HG02885 (cell line): ENCODE data around the gene KLF3.
"Not testable (repeated sequence)": the region's sequence is repeated elsewhere in the genome, so short reads cannot be mapped to it uniquely, and the experiment has no call there.

Experiments
- ATAC-seq: cut with Tn5 transposase; IDR thresholded peaks from one replicate; pipeline ENCODE4 v1.9.1; 2021; ENCODE audit warnings: mild to moderate bottlenecking; ENCODE audit not compliant: unreplicated experiment, poor library complexity

KLF3 gene

DNA sequence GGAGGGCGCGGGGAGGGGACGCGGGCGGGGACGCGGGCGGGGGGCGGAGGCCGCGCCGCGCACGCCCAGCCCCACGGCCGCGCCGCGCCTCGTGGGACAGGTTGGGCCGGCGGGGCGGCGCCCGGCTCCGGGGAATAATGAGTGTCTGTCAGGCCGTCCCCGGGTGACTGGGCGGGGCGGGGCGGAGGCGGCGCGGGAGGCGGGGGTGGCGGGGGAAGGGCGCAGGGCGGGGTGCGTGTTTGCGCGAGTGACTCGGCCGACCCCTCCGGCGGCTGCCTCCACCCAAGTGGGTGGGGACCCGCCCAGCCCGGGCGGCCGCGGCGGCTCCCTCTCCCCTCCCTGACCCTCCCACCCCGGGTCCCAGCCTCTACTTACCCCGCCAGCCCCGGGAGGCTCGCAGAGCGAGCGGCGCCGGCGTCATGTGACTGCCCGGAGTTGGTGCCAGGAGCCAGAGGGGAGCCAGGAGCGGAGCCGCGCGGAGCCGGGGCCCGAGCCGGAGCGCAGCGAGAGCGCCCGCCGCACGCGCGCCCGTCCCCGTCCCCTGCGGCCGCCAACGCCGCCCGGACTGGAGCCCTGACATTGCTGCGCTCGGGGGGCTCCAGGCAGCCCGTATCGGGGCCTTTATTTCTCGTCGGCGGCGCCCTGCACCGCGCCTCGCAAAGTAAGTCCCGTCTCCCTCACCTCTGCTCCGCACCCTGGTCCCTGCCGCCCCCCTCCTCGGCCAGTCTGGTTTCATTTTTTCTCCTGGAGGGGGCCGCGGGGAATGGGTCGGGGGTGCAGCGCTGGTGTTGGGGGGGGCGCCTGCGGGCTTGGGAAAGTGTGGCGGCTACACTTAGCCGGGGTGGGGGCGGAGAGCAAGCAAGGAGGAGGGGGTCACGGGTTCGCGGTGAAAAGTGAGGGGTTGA is at the start of gene KLF3:
Gene KLF3, plus strand, starts transcription at position 399 of the 905 bp plus-strand sequence. CDS start 16,427 bp downstream, outside the sequence.
- peak; percentile 76 for ATAC-seq

DNA sequence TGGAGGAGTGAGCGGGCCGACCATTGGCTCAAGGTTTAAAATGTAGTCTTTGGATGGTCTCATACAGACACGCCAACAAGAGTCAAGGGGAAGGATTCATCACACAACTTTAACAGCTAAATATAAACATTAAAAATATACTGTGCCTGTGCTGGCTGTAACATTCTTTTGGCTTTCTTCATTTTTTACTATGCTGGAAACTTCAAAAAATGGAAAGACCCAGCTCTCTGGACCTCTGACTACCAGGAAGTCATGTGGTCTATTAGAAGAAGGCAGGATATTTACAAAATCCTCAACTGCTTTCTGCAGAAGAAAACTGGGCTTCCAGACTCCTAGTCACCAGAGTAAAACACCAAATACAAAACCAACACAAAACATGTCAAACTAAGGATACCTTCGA is 49.8 kb upstream of the KLF3 start:
- ATAC-seq: no peak

DNA sequence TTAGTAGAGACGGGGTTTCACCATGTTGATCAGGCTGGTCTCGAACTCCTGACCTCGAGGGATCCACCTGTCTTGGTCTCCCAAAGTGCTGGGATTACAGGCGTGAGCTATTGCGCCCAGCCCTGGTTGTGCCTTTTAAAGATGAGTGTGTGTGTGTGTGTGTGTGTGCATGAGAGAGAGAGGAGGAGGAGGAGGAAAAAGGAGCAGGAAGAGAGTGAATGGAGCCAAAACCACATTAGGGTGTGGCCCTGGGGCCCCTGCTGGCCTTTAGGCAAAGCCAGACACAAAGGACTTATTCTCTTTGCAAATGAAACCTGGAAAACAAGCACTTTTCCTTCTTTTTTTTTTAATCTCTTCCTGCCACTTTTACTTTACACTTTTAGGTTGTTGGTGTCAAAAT is 48.2 kb upstream of the KLF3 start:
- ATAC-seq: no peak

DNA sequence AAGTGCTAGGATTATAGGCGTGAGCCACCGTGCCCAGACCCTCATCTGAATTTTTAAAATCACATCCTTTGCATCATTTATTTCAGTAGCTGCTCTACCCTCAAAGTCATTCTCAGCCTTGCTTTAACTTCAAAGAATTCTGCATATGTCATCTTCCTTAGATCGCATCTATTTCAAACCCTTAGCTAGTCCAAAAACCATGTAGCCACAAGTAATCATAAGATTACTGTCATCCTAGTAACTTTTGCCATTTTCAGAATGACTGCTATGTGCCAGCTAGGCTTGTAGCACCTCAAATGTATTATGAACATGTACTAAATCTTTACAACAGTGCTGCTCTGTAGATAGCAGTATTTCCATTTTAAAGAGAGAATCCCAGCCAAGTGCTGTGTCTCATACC is 45.5 kb upstream of the KLF3 start:
- ATAC-seq: no peak

DNA sequence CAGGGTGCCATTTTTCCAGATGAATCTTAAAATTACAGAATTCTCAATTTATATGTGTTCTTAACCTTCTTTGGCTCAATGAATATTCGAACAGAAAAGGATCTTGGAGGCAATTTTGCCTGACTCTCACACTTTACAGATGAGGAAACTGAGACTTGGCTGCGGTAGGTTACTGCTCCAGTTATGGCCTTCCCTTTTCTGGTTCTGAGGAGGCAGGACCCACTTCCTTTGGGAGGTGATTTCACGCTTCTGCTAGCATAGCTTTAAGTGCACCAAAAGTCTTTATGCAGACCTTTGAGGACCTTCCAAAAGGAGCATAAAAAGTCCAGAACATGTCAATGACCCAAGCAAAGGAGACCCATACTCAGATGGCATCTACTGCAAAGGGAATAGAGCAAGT is 44.7 kb upstream of the KLF3 start:
- ATAC-seq: no peak

DNA sequence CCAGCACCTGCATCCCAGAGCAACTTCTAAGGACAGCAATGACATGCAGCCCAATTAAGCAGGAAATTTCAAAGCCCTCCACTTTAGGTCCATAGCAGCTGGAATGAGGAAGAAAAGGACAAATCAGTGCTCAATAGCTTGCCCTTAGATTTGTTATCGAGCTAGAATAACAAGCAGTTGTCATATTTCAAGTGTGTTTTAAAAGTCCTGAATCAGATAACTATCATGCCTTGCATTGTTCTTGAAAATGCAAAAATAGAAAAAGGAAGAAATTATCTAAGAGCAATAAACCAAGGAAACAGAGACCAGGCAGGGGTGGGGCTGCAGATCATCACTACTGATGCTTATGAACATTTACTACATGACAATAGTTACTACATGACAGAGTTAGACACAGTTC is 43.9 kb upstream of the KLF3 start:
- no peak for ATAC-seq

DNA sequence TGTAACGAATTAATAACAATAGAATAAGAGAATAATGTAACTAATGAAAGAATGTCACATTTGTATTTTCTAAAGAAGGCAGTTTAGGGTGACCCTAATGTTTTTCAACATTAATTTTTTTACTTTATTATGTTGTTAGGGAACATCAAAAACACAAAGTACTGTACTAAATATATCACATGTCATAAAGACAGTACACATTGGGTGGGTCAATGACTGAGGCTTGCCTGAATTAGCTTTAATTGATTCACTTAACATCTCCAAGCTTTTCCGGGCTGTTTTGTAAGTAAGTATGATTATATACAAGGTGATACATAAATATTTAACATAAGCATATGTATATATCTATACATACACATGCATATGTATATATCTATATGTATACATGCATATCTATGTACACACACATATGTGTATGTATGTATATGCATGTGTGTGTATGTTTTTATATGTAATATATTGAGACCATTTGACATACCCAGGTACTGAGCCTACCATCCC is 43.4 kb upstream of the KLF3 start:
- no peak for ATAC-seq

DNA sequence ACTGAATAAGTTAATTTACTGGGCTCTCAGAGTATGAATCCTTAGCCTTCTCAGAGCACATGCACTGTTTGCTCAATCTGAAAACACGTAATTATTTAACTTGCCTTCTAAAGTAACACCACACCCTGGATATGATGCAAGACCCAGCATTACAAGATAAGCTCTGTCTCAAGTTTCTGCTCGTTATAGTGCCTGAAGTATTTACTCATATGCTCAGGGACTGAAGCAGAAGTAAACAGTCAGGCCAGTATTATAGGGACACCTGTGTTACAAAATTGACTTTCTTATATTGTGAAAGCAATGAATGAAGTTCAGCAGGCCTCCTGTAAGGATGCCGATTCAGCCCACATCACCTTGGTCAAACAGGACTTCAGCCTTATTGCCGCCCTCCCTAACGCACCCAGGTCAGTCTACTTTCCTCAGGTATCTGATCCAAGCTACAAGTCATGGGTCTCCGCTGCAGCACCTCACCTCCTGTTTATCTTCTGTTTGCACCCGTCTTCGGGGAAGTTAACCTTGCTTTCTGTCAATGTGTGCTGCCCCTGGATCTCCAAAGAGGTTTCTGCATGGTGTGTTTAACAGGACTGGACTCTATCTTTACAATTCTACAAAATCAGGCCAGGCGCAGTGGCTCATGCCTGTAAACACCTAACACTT is 42.8 kb upstream of the KLF3 start:
- no peak for ATAC-seq

DNA sequence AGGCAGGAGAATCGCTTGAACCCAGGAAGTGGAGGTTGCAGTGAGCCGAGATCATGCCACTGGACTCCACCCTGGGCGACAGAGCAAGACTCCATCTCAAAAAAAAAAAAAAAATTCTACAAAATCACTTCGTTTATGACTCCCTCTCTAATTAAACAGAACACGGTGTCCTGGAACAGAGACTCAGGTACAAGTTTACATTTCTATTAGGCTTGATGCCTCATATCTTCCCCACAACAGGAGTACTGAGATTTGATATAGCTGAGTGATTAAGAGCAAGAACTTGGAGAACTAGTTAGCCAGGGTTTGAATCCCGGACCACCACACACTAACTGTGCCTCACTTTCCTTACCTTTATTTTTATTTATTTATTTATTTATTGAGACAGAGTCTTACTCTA is 42.2 kb upstream of the KLF3 start:
- no peak for ATAC-seq

DNA sequence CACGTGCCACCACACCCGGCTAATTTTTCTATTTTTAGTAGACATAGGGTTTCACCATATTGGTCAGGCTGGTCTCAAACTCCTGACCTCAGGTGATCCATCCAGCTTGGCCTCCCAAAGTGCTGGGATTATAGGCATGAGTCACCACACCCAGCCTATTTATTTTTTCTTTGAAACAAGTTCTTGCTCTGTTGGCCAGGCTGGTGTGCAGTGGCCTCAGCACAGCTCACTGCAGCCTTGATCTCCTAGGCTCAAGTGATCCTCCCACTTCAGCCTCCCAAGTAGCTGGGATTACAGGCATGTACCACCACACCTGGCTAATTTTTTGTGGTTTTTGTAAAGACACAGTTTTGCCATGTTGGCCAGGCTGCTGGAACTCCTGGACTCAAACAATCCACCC is 41.7 kb upstream of the KLF3 start:
- not testable (repeated sequence) for ATAC-seq

DNA sequence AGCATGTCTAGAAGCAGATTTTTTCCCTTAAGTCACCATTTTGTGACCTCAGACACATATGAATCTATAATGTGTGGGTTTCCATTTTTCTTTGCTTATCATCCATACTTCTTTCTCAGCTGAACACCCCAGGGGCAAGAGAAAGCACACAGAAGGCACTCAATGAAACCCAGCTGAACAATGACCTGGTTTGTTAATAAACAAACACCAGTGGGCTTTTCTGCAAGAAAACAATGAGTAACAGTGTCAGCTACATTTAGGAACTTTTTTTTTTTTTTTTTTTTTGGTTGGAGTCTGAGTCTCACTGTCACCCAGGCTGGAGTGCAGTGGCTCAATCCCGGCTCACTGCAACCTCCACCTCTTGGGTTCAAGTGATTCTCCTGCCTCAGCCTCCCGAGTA is 40.7 kb upstream of the KLF3 start:
- ATAC-seq: no peak

DNA sequence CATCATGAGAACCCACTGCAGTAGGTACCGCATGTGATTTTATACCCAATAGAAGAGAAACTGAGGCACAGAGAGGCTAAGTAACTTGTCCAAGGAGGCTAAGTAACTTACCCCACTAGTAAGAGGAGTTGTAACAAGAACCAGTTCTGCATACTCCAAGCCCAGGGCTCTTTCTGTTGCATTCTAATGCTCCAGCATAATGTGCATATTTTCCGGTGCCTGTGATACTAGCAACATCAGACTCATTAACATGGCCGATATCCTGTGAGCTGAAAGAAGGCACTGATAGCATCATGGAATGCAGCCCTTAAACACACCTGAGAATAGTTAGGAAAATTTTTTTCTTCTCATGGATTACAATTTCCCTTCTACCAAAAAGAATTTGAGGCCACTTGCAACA is 39.7 kb upstream of the KLF3 start:
- no peak for ATAC-seq

DNA sequence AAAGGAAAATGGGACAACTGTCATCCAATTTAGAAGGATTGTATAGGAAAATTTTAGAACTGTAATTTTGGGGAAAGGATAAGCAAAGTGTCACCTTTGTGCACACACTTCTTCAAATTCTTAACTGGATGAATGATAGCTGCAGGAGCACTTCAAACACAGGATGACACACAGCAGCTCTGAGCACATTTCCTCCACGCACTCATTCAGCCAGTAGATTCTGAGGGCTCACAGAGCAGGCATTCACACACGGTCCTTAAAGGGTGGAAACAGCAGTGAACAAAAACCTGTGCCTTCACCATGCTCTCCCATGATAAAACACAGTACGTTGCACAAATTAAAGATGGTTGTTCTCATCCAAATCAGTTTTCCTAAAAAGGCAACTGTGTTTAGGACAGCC is 38.5 kb upstream of the KLF3 start:
- no peak for ATAC-seq

DNA sequence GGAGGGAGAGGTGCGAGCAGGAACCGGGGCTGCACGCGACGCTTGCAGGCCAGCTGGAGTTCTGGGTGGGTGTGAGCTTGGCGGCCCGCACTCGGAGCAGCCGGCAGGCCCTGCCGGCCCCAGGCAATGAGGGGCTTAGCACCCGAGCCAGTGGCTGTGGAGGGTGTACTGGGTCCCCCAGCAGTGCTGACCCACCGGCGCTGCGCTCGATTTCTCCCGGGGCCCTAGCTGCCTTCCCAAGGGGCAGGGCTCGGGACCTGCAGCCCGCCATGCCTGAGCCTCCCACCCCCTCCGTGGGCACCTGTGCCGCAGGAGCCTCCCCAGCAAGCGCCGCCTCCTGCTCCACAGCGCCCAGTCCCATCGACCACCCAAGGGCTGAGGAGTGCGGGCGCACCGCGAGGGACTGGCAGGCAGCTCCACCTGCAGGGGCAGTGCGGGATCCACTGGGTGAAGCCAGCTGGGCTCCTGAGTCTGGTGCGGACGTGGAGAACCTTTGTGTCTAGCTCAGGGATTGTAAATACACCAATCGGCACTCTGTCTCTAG is 37.0 kb upstream of the KLF3 start:
- ATAC-seq: not testable (repeated sequence)

DNA sequence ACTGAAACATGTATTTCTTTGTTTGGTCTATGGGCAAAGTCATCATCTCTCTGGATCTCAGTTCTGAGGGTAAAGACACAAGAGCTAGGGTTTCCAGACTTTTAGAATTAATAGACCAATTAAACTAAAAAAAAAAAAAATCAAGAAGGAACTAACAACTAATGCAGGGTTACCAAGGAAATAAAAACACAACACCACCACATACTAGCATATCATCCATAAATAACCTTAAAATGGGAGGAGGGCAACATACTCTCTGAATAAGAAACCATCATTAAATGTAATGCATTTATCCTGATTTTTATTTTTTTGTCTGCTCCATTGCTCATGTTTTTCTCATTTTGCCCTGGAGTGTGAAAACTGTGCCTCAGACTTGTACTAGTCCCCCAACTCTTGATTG is 33.5 kb upstream of the KLF3 start:
- ATAC-seq: no peak

DNA sequence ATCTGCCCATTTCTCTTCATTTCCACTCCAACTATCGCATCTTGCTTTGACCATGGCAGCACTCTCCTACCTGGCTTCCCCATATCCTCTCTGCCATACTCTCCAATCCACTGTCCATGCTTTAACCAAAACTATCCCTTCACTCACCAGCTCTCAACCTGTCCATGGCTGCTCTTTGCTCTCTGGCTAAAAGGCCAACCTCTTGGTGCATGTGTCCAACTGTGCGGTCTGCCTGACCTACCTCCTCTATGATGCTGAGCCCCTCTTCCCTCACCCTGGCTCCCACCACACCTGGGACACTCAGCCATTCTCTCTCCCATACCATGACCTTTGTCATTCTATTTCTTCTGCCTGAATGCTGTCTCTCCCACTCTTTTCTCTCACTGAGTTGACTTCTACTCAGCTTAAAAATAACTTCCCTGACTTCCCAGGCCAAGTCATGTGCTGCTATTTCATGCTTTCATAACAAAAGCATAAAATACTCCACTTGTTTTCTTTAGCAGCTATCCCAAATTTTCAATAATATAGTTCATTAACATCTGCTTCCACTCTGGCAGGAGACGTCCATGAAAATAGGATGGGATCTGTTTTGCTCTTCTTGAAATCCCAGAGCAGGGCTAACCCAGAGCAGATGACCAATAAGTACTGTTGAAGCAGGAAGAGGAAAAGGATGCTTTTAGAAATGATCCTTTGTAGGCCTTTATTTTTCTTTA is 29.8 kb upstream of the KLF3 start:
- no peak for ATAC-seq

DNA sequence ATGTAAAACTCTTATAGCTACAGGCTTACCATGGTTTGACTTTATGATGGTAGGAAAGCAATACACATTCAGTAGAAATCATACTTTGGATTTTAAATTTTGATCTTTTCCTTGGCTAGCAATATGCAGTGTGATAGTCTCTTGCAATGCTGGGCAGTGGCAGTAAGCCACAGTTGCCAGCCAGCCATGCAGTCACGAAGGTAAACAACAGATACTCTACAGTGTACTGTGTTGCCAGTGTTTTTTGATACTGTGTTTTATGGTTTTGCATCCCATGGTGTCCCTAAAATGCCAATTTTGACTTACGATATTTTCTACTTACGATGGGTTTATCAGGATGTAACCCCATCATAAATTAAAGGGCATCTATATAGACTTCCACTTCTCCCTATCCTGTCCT is 24.8 kb upstream of the KLF3 start:
- ATAC-seq: no peak

DNA sequence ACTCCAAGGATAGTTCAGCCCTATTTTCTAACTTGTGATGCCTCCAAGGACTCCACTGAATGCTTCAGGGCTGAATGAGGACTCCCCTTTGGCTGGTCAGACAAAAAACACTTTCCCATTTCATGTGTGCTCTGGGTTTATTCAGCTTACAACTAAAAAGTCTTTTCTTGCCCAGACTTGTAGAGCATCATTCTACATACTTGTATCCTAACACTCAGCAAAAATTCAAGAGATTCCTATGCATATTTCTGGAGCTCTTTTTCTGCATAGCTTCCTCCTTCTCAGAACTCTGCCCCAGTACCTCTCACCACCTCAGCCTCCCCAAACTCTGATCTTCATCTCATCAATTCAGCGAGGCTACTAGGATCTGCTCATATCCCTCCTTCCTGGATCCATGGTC is 22.2 kb upstream of the KLF3 start:
- ATAC-seq: no peak

DNA sequence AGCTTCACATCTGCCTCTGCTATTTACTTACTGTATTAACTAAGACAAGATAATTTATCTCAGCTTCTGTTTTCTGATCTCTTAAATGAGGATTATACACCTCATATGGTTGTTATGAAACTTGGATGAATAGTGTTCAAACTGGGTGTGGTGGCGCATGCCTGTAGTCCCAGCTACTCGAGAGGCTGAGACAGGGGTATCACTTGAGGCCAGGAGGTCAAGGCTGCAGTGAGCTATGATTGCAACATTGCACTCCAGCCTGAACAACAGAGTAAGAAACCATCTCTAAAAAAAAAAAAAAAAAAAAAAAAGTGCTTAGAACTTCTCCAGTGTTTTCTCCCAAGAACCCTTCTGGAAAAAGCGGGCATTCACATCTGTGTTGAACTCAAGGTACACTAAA is 19.8 kb upstream of the KLF3 start:
- ATAC-seq: no peak

DNA sequence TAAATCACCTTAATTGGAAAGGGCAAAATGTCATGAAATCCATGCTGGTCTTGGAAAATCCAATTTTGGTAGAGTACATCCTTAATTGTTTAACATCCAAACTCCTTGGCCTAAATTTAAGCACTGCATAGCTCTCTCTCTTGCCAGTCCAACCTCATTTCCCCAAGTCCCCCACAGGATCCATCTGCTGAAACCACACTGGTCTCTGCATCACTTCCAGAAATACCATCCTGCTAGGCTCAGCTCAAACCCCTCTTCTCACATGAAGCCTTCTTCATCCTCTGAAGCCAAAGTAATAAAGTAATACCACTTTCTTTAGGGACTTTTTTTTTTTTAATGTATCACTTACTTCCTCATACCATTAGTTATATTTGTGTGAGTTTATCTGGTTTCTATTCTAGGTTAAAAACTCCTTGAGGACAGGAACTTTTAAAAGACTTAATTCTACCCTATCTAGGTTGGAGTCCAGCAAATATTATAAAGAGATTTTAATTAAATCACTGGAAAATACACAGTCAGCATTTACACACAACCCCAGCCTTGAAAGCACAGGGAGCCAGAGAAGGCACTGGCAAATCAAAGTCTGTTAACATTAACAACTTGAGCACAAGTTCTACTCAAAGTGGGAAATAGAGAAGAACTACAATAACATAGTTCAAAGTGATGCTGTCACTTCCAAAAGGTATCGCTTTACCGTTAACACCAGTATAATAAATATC is 16.7 kb upstream of the KLF3 start:
- no peak for ATAC-seq
